ENCODE data around the gene SLC6A12. TPM values are rescaled to one million over a fixed set of nuclear protein-coding genes. Genes with fewer than 3 reads are reported as not detected.

Gene SLC6A12
- total RNA-seq, 1 donor from 2014 or later = not detected

DNA sequence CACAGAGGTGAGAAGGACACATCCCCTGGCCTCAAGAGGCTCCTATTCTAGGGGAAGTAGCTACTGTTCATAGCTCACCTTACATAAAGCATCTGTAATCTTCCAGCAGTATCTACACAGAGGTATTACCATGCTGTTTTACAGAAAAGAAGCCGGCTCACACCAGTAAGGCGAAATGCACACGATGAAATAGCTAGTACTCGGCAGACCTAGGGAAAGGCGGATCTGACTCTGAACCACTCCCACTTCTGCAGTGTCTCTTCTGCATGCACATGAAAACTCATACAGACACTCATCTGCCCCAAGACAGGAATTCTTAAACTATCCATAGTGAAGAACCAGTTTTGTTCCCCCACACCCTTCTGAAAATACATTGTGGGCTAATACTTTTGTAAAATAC, 73.8 kb downstream of the SLC6A12 start:
- H3K4me3 ChIP-seq (ENCODE audit: low read length in 3 of 3) = no peak overlapping the region
- H3K36me3 ChIP-seq (ENCODE audit: control insufficient read depth in 3 of 3, insufficient read depth in 3 of 3, low read length in 3 of 3) = no peaks in the 10 kb centered on the region
- no peak overlapping the region for H3K27ac ChIP-seq (ENCODE audit: low read depth, low read length)
- no peaks in the 10 kb centered on the region for H3K9me3 ChIP-seq (ENCODE audit: control insufficient read depth in 3 of 3, low read length in 3 of 3)
- peaks cover 27 to 48% (median 35%) of the 10 kb centered on the region in 3 donors for H3K27me3 ChIP-seq (ENCODE audit: control insufficient read depth in 3 of 3, insufficient read depth in 3 of 3, low read length in 3 of 3)
- peaks cover 9 to 10% (median 9%) of the 10 kb centered on the region in 3 donors for H3K4me1 ChIP-seq (ENCODE audit: control insufficient read depth in 3 of 3, insufficient read depth in 3 of 3, low read length in 3 of 3)
- no peak overlapping the region for H3K9ac ChIP-seq (ENCODE audit: low read depth in 1 of 3, low read length in 3 of 3)

Other genes starting within 250 kb of the SLC6A12 start
- 1.0 TPM for gene IQSEC3, start 147.4 kb downstream of the SLC6A12 start, total RNA-seq
- gene SLC6A13, start 48.7 kb upstream of the SLC6A12 start, total RNA-seq = 2.6 TPM
- 36.0 TPM for gene KDM5A, start 175.2 kb upstream of the SLC6A12 start, total RNA-seq
- 14.6 TPM for gene CCDC77, start 187.5 kb upstream of the SLC6A12 start, total RNA-seq
- gene B4GALNT3, start 245.8 kb upstream of the SLC6A12 start, total RNA-seq = 4.2 TPM

Data from skeletal muscle tissue (tissue), 4 donors.